PFSK-1 (cell line): Measurements from ENCODE around the gene CUL1.

Experiments
- FOXP2 ChIP-seq: optimal IDR thresholded peaks from 2 replicates; pipeline ENCODE3; 2011; ENCODE audit warnings: borderline replicate concordance, control low read depth, inconsistent platforms; ENCODE audit not compliant: insufficient read depth; ENCODE audit errors: extremely low read length, extremely low read depth
- POLR2AphosphoS5 ChIP-seq: IDR thresholded peaks from 2 replicates; pipeline ENCODE4 v1.6.1; 2012; ENCODE audit warnings: low read depth, mild to moderate bottlenecking, control low read depth, low read length, moderate library complexity
- SIN3A ChIP-seq: IDR thresholded peaks from 2 replicates; pipeline ENCODE4 v1.6.1; 2012; ENCODE audit warnings: mild to moderate bottlenecking, low read length, moderate library complexity, borderline replicate concordance; ENCODE audit not compliant: insufficient read depth
- TAF1 ChIP-seq: IDR thresholded peaks from 2 replicates; pipeline ENCODE4 v1.6.1; 2012; ENCODE audit warnings: low read length, control low read depth, borderline replicate concordance; ENCODE audit not compliant: insufficient read depth
- TF ChIP-seq, protein P1 (sequence below), 2 experiments: IDR thresholded peaks; 2 replicates each; pipeline versions ENCODE4 v1.6.1 to v1.8.0; 2011 to 2012; ENCODE audit warnings: low read depth in 2 of 2, low read length in 2 of 2, control low read depth in 1 of 2, inconsistent platforms in 1 of 2, mild to moderate bottlenecking in 1 of 2, moderate library complexity in 1 of 2; ENCODE audit not compliant: insufficient read depth in 1 of 2

CUL1 gene

DNA sequence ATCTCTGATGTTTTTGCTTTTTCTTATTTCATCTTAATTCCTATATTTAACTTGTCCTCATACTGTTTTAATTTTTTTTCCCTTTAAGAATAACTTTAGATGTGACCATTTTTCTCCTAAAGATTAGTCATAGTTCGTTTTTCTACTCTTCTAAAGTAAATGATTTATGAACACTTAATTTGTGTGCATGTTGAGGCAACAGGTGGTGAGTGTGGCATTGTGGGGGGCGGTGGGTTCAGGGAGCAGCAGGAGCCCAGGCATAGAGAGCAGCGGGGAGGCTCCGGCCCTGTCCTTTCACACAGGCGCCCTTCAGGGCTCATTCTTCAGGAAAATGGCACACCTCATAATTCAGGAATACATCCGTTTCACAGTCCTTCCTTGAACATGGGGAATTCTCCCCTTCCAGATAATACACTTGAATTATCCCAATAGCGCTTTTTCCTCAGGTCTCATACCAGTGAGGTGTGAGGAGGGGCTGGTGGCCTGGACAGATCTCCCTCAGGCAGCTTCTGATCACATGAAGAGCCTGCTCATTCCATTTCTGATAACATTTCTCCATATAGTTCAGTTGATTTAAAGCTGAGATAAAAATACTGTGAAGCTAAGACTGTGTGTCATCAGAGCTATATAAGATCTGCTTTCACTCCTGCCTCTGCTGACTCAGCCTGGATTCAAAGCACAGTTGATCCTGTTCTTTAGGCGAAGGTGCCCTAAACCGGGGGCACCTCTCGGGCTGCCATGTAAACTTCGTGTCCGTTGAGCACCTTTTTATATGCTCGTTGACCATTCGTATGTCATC, 40.2 kb downstream of the CUL1 start:
- TF ChIP-seq POLR2AphosphoS5 = no peak
- TF ChIP-seq FOXP2 = no peak
- no peak for TF ChIP-seq TAF1
- TF ChIP-seq, protein P1, sequence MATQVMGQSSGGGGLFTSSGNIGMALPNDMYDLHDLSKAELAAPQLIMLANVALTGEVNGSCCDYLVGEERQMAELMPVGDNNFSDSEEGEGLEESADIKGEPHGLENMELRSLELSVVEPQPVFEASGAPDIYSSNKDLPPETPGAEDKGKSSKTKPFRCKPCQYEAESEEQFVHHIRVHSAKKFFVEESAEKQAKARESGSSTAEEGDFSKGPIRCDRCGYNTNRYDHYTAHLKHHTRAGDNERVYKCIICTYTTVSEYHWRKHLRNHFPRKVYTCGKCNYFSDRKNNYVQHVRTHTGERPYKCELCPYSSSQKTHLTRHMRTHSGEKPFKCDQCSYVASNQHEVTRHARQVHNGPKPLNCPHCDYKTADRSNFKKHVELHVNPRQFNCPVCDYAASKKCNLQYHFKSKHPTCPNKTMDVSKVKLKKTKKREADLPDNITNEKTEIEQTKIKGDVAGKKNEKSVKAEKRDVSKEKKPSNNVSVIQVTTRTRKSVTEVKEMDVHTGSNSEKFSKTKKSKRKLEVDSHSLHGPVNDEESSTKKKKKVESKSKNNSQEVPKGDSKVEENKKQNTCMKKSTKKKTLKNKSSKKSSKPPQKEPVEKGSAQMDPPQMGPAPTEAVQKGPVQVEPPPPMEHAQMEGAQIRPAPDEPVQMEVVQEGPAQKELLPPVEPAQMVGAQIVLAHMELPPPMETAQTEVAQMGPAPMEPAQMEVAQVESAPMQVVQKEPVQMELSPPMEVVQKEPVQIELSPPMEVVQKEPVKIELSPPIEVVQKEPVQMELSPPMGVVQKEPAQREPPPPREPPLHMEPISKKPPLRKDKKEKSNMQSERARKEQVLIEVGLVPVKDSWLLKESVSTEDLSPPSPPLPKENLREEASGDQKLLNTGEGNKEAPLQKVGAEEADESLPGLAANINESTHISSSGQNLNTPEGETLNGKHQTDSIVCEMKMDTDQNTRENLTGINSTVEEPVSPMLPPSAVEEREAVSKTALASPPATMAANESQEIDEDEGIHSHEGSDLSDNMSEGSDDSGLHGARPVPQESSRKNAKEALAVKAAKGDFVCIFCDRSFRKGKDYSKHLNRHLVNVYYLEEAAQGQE (IDR thresholded peaks at IDR 0.05; ENCODE audit: insufficient read depth in 1 of 2, low read depth in 2 of 2, low read length in 2 of 2) = no peak
- no peak for TF ChIP-seq SIN3A

DNA sequence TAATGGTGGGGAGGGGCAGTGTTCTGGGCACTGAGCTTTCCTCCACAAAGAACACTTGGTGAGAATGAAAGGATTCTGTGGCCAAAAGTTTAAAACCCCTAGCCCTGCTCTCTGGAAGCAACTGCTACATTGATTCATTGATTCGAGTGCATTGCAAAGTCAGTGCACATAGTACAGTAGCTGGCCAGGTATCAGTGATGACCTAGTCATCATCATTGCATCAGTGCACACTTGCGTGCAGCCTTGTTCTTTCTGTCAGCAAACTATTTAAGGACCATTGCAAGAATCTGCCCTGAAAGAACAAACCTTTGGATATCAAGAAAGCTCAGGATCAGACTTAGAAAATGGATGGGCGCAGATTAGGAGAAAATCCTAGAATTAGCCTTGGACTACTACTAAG, 47.4 kb downstream of the CUL1 start:
- no peak for TF ChIP-seq POLR2AphosphoS5
- TF ChIP-seq FOXP2 = no peak
- TF ChIP-seq, protein P1 (IDR thresholded peaks at IDR 0.05; ENCODE audit: insufficient read depth in 1 of 2, low read depth in 2 of 2, low read length in 2 of 2) = no peak

DNA sequence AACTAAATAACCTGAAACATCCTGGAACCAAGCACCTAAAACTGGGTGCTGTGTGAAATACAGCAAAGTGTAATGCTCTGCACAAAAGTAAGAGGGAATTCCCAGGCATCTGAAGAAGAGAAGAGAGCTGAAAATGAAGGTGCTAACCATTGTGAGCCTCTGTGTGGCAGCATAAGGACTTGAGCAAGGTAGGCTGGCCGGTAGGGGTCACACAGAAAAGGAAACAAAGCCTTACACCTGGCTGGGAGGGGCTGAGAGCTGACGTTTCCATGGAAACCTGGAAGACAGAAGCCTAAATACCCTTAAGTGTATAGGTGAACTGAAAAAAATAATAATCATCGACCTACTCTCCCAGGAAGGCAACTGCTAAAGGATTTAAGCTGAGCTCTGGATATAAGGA, 48.6 kb downstream of the CUL1 start:
- TF ChIP-seq, protein P1 (IDR thresholded peaks at IDR 0.05; ENCODE audit: insufficient read depth in 1 of 2, low read depth in 2 of 2, low read length in 2 of 2) = no peak
- no peak for TF ChIP-seq SIN3A
- no peak for TF ChIP-seq FOXP2
- no peak for TF ChIP-seq TAF1
- no peak for TF ChIP-seq POLR2AphosphoS5

DNA sequence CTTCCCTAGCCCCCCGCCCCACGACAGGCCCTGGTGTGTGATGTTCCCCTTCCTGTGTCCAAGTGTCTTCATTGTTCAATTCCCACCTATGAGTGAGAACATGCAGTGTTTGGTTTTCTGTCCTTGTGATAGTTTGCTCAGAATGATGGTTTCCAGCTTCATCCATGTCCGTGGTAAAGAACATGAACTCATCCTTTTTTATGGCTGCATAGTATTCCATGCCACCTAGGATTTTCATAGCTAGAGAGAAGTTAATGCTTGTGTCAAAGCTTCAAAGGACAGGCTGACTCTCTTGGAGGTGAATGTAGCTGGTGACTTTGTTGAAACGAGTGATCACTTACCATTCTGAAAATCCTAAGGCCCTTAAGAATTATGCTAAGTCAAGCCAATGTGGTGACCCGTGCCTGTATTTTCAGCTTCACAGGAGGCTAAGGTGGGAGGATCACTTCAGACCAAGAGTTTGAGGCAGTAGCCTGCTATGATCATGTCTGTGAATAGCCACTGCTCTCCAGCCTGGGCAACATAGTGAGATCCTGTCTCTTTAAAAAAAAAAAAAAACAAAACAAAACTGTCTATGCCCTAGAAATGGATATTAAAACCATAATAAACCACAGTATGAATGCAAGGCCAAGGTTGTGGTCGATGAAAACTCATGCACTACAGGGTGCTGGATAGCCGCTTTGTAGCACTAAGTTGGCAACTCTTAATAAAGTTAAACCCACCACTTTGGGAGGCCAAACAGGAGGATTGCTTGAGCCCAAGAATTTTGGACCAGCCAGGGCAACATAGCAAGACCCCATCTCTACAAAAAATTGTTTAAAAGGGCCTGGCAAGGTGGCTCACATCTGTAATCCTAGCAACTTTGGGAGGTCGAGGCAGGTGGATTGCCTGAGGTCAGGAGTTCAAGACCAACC, 52.0 kb downstream of the CUL1 start:
- TF ChIP-seq TAF1 (no peak), FOXP2 (no peak), SIN3A (no peak), POLR2AphosphoS5 (no peak)
- TF ChIP-seq, protein P1 (IDR thresholded peaks at IDR 0.05; ENCODE audit: insufficient read depth in 1 of 2, low read depth in 2 of 2, low read length in 2 of 2) = no peak
